Amygdala (tissue), 56 donors: ENCODE data around the gene NNMT.

Source experiments
- DNase-seq, 56 donors: peaks; one replicate each; lab custom pipeline; 2025; lab: John Stamatoyannopoulos, UW

Gene NNMT

DNA sequence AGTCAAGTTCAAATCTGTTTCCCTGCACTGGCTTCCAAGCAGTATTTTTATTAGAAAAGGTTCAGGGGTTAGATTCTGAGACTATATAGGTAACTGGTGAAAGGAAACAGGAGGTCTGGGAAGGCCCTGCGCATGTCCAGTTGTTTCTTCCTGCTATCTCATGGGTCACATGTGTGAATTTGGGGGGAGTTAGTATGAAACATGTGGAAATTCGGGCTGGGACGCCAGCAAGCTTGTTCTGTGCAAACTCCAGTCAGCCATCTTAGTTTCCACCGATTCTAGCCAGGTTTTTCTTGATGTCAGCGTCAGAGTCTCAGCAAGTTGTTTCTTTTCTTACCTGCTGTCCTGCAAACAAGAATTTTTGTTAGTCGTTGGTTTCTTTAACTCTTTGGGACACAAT, 46.8 kb downstream of the NNMT start:
- no peak for DNase-seq

DNA sequence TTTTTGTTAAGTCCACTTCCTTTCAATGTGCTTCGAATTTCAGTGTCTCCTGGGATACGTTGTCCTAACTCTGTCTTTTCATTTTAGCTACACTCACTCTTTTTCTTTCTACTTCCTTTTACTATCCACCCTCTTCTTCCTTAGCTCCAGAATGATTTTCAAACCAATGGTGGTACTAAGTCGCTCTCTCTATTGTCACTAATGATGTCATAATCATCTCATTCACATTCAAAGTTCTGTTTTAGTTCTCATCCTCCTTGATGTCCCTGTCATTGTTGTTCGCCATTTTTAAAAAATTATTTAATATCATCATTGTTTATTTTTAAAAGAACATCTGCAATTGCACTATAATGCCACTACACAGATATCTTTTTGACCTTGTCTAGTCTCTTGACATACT, 47.3 kb downstream of the NNMT start:
- no peak for DNase-seq

DNA sequence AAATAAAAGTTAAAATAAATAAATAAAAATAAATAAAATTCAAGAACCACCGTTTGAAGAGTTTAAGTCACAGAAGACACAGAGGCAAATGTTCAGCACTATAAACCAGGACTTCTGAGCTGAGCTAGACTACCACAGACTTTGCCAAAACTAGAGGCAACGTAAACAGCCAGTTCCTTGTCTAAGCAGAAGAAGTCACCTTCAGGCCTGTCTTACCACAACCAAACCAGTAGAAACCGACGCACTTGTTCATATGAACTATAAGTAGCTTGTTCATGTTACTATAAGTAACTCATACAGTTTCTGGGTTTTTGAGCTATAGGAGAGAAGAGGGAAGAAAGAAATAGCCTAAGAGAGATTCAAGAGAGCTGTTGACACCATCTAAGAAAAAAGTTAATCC, 48.3 kb downstream of the NNMT start:
- DNase-seq, result no peak

DNA sequence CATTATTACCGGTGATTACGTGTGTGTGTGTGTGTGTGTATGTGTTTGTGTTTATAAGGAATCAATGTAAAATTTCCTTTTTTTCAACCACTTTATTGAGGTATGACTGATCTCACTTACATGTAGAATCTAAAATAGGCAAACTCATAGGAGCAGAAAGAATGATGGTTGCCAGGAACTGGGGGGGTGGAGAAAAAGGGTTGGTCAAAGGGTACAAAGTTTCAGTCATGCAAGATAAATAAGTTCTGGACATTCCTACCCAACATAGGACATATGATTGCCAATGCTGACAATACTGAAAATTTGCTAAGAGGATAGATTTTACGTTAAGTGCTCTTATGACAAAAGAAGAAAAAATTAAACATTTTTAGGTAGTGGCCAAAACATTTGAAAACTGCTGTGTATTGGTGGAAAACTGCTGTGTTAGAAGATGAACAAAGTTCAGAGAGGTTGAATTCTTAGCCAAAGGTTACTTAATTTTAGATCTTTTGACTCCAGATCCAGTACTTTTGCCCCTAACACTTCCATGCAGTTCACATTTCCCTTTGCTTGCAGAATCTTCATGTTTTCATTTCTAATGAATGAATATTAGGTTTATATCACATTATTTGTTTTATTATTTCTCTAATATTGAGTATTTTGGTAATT, 49.5 kb downstream of the NNMT start:
- no peak for DNase-seq

DNA sequence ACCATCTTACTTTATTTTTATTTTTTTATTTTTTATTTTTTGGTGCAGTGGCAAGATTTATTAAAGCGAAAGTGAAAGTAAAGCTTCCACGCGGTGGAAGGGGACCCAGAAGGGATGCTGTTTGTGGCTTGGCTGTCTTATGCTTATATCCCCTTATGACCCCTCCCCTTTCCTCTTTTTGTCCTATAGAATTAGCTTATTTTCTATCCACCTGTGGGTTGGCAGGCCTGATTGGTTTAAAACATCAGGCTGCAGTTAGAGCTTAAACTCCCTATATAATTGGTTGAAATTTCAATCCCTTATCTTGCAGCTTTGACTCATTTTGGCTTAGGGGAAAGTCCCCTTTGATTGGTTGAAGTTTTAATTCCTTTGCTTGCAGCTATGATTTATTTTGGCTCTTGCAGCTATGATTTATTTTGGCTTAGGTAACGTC, 50.5 kb downstream of the NNMT start:
- DNase-seq, result no peak

DNA sequence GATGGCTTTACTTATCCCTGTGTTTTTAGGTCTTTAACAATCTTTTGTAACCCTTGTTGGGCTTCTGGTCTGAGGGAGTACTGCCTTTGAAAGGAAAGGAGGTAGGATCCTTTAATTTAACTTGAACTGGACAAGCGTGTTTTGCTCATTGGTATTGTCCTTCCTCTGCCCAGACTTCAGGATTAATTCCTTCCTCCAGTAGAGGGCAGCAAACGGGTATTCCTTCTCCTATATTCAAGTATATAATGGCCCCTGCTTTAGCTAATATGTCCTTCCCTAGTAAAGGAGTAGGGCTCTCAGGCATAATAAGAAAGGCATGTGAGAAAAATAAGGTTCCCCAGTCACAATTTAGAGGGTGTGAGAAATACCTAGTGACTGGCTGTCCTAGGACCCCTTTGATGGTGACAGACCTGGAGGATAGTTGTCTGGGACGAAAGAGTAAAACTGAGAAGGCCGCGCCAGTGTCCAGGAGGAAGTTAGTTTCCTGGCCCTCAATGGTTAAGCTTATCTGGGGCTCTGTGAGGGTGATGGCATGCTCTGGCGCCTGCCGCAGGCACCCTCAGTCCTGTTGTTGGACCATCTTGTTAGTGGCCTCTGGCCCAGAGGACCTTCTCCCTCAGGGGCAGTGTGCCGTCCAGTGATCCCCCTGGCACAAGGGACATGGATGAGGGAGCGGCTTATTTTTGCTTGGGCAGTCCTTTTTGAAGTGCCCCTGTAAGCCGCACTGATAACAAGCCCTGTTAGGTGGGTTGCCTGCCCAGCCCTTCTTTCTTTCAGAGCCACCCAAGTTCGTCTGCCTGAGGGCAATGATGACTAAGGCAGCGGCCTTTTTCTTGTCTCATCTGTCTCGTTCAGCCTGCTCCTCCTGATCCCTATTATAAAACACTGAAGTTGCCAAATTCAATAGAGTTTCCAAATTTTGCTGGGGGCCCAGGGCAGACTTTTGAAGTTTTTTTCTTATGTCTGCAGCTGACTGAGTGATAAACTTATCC, 52.3 kb downstream of the NNMT start:
- DNase-seq, result peak in 19 of 56 donors; percentile 1 to 69 (median 8)

DNA sequence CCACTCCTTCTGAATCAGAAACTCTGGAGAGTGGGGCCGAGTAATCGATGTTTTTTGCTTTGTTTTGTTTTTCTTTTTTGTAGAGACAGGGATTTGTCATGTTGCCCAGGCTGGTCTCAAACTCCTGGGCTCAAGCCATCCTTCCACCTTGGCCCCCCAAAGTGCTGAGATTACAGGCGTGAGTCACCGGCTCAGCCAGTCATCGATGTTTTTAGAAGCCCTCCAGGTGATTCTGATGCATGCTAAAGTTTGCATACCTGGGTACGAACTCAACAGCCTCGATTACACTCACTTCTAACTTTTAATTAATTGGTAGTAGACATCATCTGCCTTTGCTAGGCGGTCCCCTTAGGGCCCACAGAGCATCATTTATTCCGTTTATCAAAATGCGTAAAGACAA, 53.8 kb downstream of the NNMT start:
- no peak for DNase-seq

DNA sequence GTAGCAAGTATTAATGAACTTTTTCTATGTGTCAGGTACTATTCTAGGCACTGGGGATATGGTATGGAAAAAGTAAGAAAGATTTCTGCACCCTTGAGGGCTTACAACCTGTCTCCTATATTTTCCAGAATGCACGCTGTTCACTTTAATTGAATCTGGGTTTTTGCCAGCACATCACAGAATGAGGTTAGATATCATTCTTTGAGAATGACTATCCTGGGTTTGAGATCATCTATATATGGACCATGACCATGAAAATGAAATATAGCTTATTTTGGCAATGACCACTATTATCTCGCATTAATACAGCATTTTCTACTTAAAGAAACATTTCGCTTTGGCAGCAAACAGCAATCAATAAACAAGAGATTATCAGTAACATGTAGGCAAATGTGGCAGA, 57.2 kb downstream of the NNMT start:
- DNase-seq, result no peak

DNA sequence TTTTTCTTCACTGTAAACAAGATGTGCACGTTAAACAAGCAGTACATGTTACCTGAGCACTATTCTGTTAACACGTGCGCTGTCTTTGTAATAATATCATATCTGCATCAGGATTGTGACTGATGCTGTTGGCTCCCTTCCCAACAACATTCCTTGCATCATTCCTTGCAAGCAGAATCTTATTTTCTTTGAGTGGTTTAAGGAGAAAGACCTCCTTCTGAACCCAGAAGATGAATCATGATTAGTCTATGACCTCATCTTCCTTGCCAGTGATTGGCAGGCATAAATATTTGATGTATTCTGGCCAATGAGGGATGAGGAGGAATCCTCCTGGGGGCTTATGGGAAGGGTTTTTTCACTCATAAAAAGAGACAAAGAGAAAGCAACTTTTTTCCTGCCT, 57.9 kb downstream of the NNMT start:
- no peak for DNase-seq

DNA sequence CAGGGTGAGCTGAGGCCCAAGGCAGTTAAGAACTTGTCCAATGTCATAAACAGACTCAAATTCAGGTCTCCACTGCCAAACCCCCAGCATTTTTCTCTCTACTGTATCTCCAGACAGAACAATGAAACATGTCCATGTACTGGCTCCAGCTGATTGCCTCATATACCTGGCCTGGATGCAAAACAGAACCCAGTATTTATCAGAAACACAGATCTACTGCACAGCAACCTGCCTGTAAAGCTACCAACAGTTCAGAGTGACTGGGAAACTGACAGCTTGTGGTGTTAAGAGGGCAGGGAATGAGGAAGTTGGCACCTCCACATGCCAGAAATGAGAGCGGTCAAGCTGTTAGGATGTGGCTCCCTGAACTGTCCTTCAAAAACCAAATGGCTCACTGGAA, 62.5 kb downstream of the NNMT start:
- DNase-seq, result no peak

DNA sequence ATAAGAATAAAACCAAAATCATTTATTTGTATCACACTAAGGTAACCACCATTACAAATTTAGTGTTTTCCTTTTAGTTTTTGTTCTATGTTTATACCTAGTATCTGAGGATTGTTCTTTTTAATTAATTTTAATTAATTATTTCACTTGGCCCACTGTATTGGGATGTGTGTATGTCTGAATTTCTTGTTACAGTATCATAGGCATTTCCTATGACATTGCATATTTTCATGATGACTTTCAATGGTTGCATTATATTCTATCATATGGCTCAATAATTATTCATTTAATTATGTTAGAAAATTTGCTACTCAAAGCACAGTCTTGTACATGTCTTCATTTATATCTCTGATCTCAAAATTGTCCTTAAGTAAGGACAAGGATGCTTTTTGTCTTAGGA, 63.1 kb downstream of the NNMT start:
- no peak for DNase-seq

DNA sequence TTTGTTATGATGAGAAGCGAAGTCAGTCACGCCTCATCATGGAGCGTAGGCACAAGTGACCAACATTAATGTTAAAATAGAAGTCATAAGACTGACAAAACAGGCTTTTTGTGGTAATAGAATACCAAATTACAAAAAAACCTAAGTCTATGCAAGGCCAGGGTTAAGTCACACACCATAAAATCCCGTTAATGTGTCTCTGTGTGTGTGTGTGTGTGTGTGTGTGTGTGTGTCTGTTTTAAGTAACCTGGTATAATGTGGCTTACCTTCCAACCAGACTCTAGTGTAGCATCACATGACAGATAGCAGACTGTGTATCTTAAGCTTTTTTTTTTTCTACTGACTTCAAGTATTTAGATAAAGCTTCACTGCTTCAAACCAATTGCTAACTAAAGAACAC, 66.1 kb downstream of the NNMT start:
- DNase-seq, result no peak

DNA sequence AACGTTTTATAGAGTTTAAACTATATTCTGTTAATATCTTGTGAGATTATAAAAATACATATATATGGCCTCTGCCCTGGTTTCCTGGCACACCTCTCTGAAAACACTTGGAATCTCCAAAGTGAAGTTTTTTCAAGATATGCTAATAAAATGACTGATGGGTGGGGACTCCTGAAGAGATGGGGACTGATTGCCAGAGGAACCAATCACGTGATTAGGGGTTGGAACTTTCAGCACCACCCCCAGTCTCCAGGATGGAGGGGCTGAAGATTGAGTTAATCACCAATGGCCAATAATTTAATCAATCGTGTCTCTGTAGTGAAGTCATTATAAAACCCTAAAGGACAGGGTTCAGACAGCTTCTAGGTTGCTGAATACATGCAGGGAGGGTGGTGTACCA, 66.8 kb downstream of the NNMT start:
- no peak for DNase-seq
